Loucy (cell line): ENCODE results near the gene KREMEN1.

ENCODE experiments used
- H2AFZ ChIP-seq: fragments of 200-600 bp; sonication (generic); 2 replicates; pipeline ENCODE4 v1.6.0; 2016; ENCODE audit warnings: antibody characterized with exemption, mild to moderate bottlenecking, low read length, moderate library complexity
- H3F3A ChIP-seq: fragments of 200-600 bp; 2 replicates; pipeline ENCODE4 v1.6.0; 2016; ENCODE audit warnings: antibody characterized with exemption, low read depth, mild to moderate bottlenecking
- H3K27me3 ChIP-seq: fragments of 200-600 bp; sonication (generic); 2 replicates; pipeline ENCODE4 v1.6.1; 2014; ENCODE audit warnings: low read length, mild to moderate bottlenecking; ENCODE audit not compliant: insufficient read depth, poor library complexity, severe bottlenecking
- H3K36me3 ChIP-seq: fragments of 200-600 bp; sonication (generic); 2 replicates; pipeline ENCODE4 v1.6.1; 2016; ENCODE audit warnings: low read length; ENCODE audit not compliant: insufficient read depth
- H3K4me1 ChIP-seq: fragments of 200-600 bp; sonication (generic); 2 replicates; pipeline ENCODE4 v1.5.1; 2014; ENCODE audit warnings: low read length, mild to moderate bottlenecking; ENCODE audit not compliant: insufficient read depth, poor library complexity, severe bottlenecking
- H3K4me2 ChIP-seq: fragments of 200-600 bp; sonication (generic); 2 replicates; pipeline ENCODE4 v1.6.0; 2014; ENCODE audit warnings: antibody characterized with exemption, low read length, low read depth, mild to moderate bottlenecking; ENCODE audit not compliant: poor library complexity, severe bottlenecking
- H3K4me3 ChIP-seq: fragments of 200-600 bp; sonication (generic); 2 replicates; pipeline ENCODE4 v1.5.1; 2014; ENCODE audit warnings: low read length, mild to moderate bottlenecking, mixed read lengths; ENCODE audit not compliant: poor library complexity, severe bottlenecking
- H3K79me2 ChIP-seq: fragments of 200-600 bp; sonication (generic); 2 replicates; pipeline ENCODE4 v1.6.1; 2014; ENCODE audit warnings: low read length; ENCODE audit not compliant: insufficient read depth
- H3K9ac ChIP-seq: fragments of 200-600 bp; sonication (generic); 2 replicates; pipeline ENCODE4 v1.6.0; 2014; ENCODE audit warnings: mild to moderate bottlenecking, low read depth, low read length, moderate library complexity; ENCODE audit not compliant: poor library complexity, severe bottlenecking
- H3K9me2 ChIP-seq: fragments of 200-600 bp; sonication (generic); replicated peaks from 2 replicates; pipeline ENCODE4 v1.6.1; 2016; ENCODE audit warnings: low read depth, low read length, mixed read lengths
- H3K9me3 ChIP-seq: fragments of 200-600 bp; sonication (generic); 2 replicates; pipeline ENCODE4 v1.6.1; 2014; ENCODE audit warnings: mild to moderate bottlenecking, antibody characterized with exemption, low read length, low read depth; ENCODE audit not compliant: insufficient read depth
- H4K20me1 ChIP-seq: fragments of 200-600 bp; sonication (generic); 2 replicates; pipeline ENCODE4 v1.6.0; 2014; ENCODE audit warnings: antibody characterized with exemption, low read length, mild to moderate bottlenecking; ENCODE audit not compliant: insufficient read depth, poor library complexity, severe bottlenecking
- CTCF ChIP-seq: fragments of 200-600 bp; sonication (generic); conservative IDR thresholded peaks from 2 replicates; pipeline ENCODE4 v1.5.1; 2014; ENCODE audit warnings: mild to moderate bottlenecking, antibody characterized with exemption, low read length
- EZH2phosphoT487 ChIP-seq: fragments of 200-600 bp; IDR thresholded peaks from 2 replicates; pipeline ENCODE4 v1.6.1; 2018; ENCODE audit warnings: antibody characterized with exemption, mild to moderate bottlenecking, moderate library complexity, borderline replicate concordance

Gene KREMEN1

GRCh38 chr22:29216011-29216872, 143.4 kb downstream of the KREMEN1 start:
- TF ChIP-seq EZH2phosphoT487 (no peak), CTCF (no peak)
- peaks cover 53% of the 10 kb centered on the region for H3K79me2 ChIP-seq
- peaks cover 61% of the 10 kb centered on the region; the same call in 1 of the 2 replicates for H3K36me3 ChIP-seq
- no peak overlapping the region for H2AFZ ChIP-seq
- peaks cover 47% of the 10 kb centered on the region for H4K20me1 ChIP-seq
- no peak overlapping the region for H3K4me2 ChIP-seq
- H3K4me3 ChIP-seq: no peak overlapping the region
- H3K27me3 ChIP-seq: no peaks in the 10 kb centered on the region
- H3K4me1 ChIP-seq: peaks cover 21% of the 10 kb centered on the region
- H3F3A ChIP-seq: no peaks in the 10 kb centered on the region
- H3K9me2 ChIP-seq: no peaks in the 10 kb centered on the region
- no peak overlapping the region for H3K9ac ChIP-seq
- H3K9me3 ChIP-seq: no peaks in the 10 kb centered on the region

- H4K20me1 ChIP-seq: peaks cover 42% of the 10 kb centered on the region
- no peaks in the 10 kb centered on the region for H3F3A ChIP-seq
- peaks cover 55% of the 10 kb centered on the region; the same call in 1 of the 2 replicates for H3K36me3 ChIP-seq
- no peak overlapping the region for H3K4me2 ChIP-seq
- H3K9ac ChIP-seq: no peak overlapping the region
- H3K9me2 ChIP-seq: no peaks in the 10 kb centered on the region
- no peaks in the 10 kb centered on the region for H3K9me3 ChIP-seq
- H3K79me2 ChIP-seq: peaks cover 45% of the 10 kb centered on the region
- TF ChIP-seq EZH2phosphoT487 (no peak), CTCF (no peak)
- H3K27me3 ChIP-seq: no peaks in the 10 kb centered on the region
- H2AFZ ChIP-seq: no peak overlapping the region
- H3K4me1 ChIP-seq: peaks cover 16% of the 10 kb centered on the region
- H3K4me3 ChIP-seq: no peak overlapping the region
Observed at GRCh38 chr22:29216873-29217666, 144.2 kb downstream of the KREMEN1 start.
